ENCODE results near the gene CKMT2. TPM values are rescaled to one million over a fixed set of nuclear protein-coding genes. Genes with fewer than 3 reads are reported as not detected.

CKMT2 gene
- total RNA-seq, 1 experiment from 2014 or later = not detected

- BruUV-seq (replicated peaks) = no TSS peak
- Histone ChIP-seq H3K9me3 (ENCODE audit: control insufficient read depth, insufficient read depth, low read depth, low read length) (peaks cover 6% of the 10 kb centered on the region; the same call in 1 of the 2 replicates), H3K4me1 (ENCODE audit: control insufficient read depth, insufficient read depth, low read length) (no peaks in the 10 kb centered on the region), H3K4me3 (ENCODE audit: low read depth in 2 of 2, low read length in 2 of 2) (no peak overlapping the region), H3K27ac (ENCODE audit: low read length) (no peak overlapping the region), H3K36me3 (ENCODE audit: control insufficient read depth, insufficient read depth, low read length) (no peaks in the 10 kb centered on the region), H3K27me3 (ENCODE audit: control insufficient read depth, insufficient read depth, low read length) (no peaks in the 10 kb centered on the region)
- in situ Hi-C loops (cut with HindIII; ENCODE audit: low pct_unique_long_range_greater_than_20kb, low sequenced_read_pairs) = no loop called here
- POLR2A ChIA-PET = no interaction called here
- CTCF ChIA-PET = no interaction called here
- TF ChIP-seq TCF7L2 (IDR thresholded peaks at IDR 0.05; ENCODE audit: low read depth, low read length) = no peak
- no peak for TF ChIP-seq REST (IDR thresholded peaks at IDR 0.05; ENCODE audit: insufficient read depth in 1 of 2, low read depth in 2 of 2, low read length in 1 of 2)
- TF ChIP-seq, protein P1, sequence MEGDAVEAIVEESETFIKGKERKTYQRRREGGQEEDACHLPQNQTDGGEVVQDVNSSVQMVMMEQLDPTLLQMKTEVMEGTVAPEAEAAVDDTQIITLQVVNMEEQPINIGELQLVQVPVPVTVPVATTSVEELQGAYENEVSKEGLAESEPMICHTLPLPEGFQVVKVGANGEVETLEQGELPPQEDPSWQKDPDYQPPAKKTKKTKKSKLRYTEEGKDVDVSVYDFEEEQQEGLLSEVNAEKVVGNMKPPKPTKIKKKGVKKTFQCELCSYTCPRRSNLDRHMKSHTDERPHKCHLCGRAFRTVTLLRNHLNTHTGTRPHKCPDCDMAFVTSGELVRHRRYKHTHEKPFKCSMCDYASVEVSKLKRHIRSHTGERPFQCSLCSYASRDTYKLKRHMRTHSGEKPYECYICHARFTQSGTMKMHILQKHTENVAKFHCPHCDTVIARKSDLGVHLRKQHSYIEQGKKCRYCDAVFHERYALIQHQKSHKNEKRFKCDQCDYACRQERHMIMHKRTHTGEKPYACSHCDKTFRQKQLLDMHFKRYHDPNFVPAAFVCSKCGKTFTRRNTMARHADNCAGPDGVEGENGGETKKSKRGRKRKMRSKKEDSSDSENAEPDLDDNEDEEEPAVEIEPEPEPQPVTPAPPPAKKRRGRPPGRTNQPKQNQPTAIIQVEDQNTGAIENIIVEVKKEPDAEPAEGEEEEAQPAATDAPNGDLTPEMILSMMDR (IDR thresholded peaks at IDR 0.05) = no peak
- no peak for TF ChIP-seq SIN3A (IDR thresholded peaks at IDR 0.05; ENCODE audit: borderline replicate concordance, insufficient read depth, low read depth, low read length)
- intact Hi-C loops (cut with micrococcal nuclease; ENCODE audit: unreplicated experiment) = no loop called here
- DNase-seq (ENCODE audit: low read depth, low spot score) (no peak), ATAC-seq (no peak)
Measured at GRCh38 chr5:81286059-81286617, 53.0 kb downstream of the CKMT2 start.

DNA sequence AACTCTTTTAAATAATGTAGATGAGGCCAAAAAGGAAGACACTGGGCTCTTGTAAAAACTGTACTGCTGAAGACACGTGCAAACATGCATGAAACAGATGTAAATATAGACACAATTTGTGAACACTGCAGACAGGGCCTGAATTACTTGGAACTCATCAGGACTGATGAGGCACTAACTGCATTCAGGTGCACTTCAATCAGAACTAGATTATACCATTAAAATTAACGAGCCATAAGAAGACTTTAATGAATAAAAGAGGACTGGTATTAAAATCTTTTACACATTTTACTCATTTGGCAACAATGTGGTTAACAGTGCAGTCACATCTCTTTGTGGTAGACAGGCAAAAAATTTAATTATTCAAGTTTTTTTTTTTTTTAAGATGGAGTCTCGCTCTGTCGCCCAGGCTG, 54.9 kb downstream of the CKMT2 start:
- no peak for ATAC-seq
- no TSS peak for BruUV-seq (replicated peaks)
- Histone ChIP-seq H3K27ac (ENCODE audit: low read length) (no peak overlapping the region), H3K27me3 (ENCODE audit: control insufficient read depth, insufficient read depth, low read length) (no peaks in the 10 kb centered on the region), H3K36me3 (ENCODE audit: control insufficient read depth, insufficient read depth, low read length) (no peaks in the 10 kb centered on the region), H3K4me1 (ENCODE audit: control insufficient read depth, insufficient read depth, low read length) (no peaks in the 10 kb centered on the region), H3K4me3 (ENCODE audit: low read depth in 2 of 2, low read length in 2 of 2) (no peak overlapping the region), H3K9me3 (ENCODE audit: control insufficient read depth, insufficient read depth, low read depth, low read length) (peaks cover 12% of the 10 kb centered on the region; the same call in 1 of the 2 replicates)
- in situ Hi-C loops (cut with HindIII; ENCODE audit: low pct_unique_long_range_greater_than_20kb, low sequenced_read_pairs) = no loop called here
- ChIA-PET POLR2A (no interaction called here), CTCF (no interaction called here)
- intact Hi-C loops (cut with micrococcal nuclease; ENCODE audit: unreplicated experiment) = no loop called here
- no peak for DNase-seq (ENCODE audit: low read depth, low spot score)
- TF ChIP-seq TCF7L2 (IDR thresholded peaks at IDR 0.05; ENCODE audit: low read depth, low read length) (no peak), POLR2AphosphoS5 (IDR thresholded peaks at IDR 0.05; ENCODE audit: low read depth, low read length) (no peak), SIN3A (IDR thresholded peaks at IDR 0.05; ENCODE audit: borderline replicate concordance, insufficient read depth, low read depth, low read length) (no peak), REST (IDR thresholded peaks at IDR 0.05; ENCODE audit: insufficient read depth in 1 of 2, low read depth in 2 of 2, low read length in 1 of 2) (no peak)
- TF ChIP-seq, protein P1 (IDR thresholded peaks at IDR 0.05) = no peak
